Neural progenitor cell (in vitro differentiated cells): ENCODE data around the gene PKDREJ.

Source experiments
- EZH2phosphoT487 ChIP-seq: fragments of 200-600 bp; sonication (generic); IDR thresholded peaks from 2 replicates; pipeline ENCODE4 v1.6.1; 2017; ENCODE audit warnings: antibody characterized with exemption
- TF ChIP-seq, protein P1 (sequence below): fragments of 200-600 bp; sonication (generic); IDR thresholded peaks from 2 replicates; pipeline ENCODE4 v1.5.1; 2017; ENCODE audit warnings: antibody characterized with exemption, mild to moderate bottlenecking

DNA sequence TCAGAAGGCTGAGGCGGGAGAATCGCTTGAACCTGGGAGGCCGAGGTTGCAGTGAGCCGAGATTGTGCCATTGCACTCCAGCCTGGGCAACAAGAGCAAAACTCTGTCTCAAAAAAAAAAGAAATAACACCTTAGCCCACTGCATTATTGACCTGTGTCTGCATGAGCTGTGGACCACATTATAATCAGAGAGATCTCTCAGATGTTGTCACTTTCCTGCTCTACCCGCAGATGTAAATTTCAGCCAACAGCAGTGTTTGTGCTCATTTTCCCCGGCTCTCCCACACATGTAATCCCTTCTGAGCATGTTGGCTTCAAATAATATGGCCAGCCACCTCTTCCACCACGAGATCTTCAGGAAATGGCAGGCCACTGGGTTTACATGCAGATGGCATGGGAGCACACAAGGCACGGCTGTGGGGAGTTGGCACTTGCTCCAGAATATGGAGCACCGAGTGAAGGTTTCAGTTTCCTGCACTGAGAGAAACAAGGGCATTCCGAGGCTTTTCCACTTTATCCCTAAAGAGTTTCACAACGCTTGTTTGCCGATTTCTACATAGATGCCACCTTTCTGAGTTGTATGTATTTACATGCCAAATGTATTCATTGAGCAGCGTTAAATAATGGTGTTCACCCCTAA, 32.8 kb downstream of the PKDREJ start:
- TF ChIP-seq, protein P1, sequence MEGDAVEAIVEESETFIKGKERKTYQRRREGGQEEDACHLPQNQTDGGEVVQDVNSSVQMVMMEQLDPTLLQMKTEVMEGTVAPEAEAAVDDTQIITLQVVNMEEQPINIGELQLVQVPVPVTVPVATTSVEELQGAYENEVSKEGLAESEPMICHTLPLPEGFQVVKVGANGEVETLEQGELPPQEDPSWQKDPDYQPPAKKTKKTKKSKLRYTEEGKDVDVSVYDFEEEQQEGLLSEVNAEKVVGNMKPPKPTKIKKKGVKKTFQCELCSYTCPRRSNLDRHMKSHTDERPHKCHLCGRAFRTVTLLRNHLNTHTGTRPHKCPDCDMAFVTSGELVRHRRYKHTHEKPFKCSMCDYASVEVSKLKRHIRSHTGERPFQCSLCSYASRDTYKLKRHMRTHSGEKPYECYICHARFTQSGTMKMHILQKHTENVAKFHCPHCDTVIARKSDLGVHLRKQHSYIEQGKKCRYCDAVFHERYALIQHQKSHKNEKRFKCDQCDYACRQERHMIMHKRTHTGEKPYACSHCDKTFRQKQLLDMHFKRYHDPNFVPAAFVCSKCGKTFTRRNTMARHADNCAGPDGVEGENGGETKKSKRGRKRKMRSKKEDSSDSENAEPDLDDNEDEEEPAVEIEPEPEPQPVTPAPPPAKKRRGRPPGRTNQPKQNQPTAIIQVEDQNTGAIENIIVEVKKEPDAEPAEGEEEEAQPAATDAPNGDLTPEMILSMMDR: no peak
- TF ChIP-seq EZH2phosphoT487: no peak
